K562 (cell line): ENCODE results near the gene SYN1. TPM values are rescaled to one million over a fixed set of nuclear protein-coding genes. Genes with fewer than 3 reads are reported as not detected.
A peak's percentile ranks its signal among the peaks of the same experiment; 100 is the strongest.

ENCODE experiments used
- AFF1 ChIP-seq, 2 experiments: fragments of 450-650 bp; IDR thresholded peaks; 2 replicates each; pipeline ENCODE4 v1.6.1; 2018; ENCODE audit warnings: mild to moderate bottlenecking in 2 of 2, low read depth in 1 of 2; ENCODE audit not compliant: partially characterized antibody in 2 of 2
- ATF7 ChIP-seq: fragments of 450-650 bp; IDR thresholded peaks from 2 replicates; pipeline ENCODE4 v1.7.1; 2014; ENCODE audit warnings: mild to moderate bottlenecking, moderate library complexity
- CHD1 ChIP-seq: fragments of 200-600 bp; sonication (generic); IDR thresholded peaks from one replicate; pipeline ENCODE4 v1.6.1; 2012; ENCODE audit warnings: mild to moderate bottlenecking, moderate library complexity, low read length, inconsistent platforms
- CHD2 ChIP-seq: IDR thresholded peaks from 2 replicates; pipeline ENCODE4 v1.6.1; 2011; ENCODE audit warnings: low read depth, low read length
- E2F3 ChIP-seq: fragments of 250-450 bp; sonication (Bioruptor Pico); IDR thresholded peaks from 2 replicates; pipeline ENCODE4 v1.4.0; 2020; ENCODE audit warnings: mild to moderate bottlenecking
- ELF1 ChIP-seq: fragments of 200-800 bp; sonication (Bioruptor generic); IDR thresholded peaks from 2 replicates; pipeline ENCODE4 v1.6.1; 2016; ENCODE audit warnings: missing genetic modification characterization, missing compliant biosample characterization
- FOSL1 ChIP-seq: fragments of 200-800 bp; sonication (Bioruptor generic); conservative IDR thresholded peaks from 2 replicates; pipeline ENCODE4 v1.6.1; 2016; ENCODE audit warnings: missing genetic modification characterization, missing compliant biosample characterization
- FOXK2 ChIP-seq, 2 experiments: fragments of 450-650 bp; IDR thresholded peaks in 1 of 2; conservative IDR thresholded peaks in 1 of 2; 2 replicates each; pipeline ENCODE4 v1.6.1; 2016; ENCODE audit warnings: low read depth in 2 of 2, mild to moderate bottlenecking in 1 of 2
- HDAC6 ChIP-seq: IDR thresholded peaks from 2 replicates; pipeline ENCODE4 v1.6.1; 2012; ENCODE audit warnings: low read depth, mild to moderate bottlenecking, control low read depth, inconsistent platforms, low read length, moderate library complexity
- HDGF ChIP-seq: fragments of 450-650 bp; IDR thresholded peaks from 2 replicates; pipeline ENCODE4 v1.6.1; 2016
- MBD2 ChIP-seq: sonication (generic); IDR thresholded peaks from 2 replicates; pipeline ENCODE4 v1.6.1; 2016; ENCODE audit warnings: low read depth, borderline replicate concordance
- POLR2B ChIP-seq: fragments of 450-650 bp; IDR thresholded peaks from 2 replicates; pipeline ENCODE4 v1.6.1; 2018; ENCODE audit warnings: low read depth; ENCODE audit not compliant: partially characterized antibody
- RBBP5 ChIP-seq: fragments of 200-600 bp; sonication (generic); IDR thresholded peaks from 2 replicates; pipeline ENCODE4 v1.6.1; 2012; ENCODE audit warnings: borderline replicate concordance, mild to moderate bottlenecking, low read length, control low read depth, inconsistent platforms; ENCODE audit not compliant: insufficient read depth, poor library complexity, severe bottlenecking
- RHOXF2B ChIP-seq: fragments of 250-450 bp; sonication (Bioruptor Pico); conservative IDR thresholded peaks from 2 replicates; pipeline ENCODE4 v1.5.1; 2021
- TOE1 ChIP-seq, 2 experiments: fragments of 450-650 bp in 1 of 2; sonication (generic) in 1 of 2; formaldehyde crosslinking in 1 of 2; IDR thresholded peaks; 2 replicates each; pipeline versions ENCODE4 v1.7.1 to v1.8.0; 2016 to 2022; ENCODE audit warnings: borderline replicate concordance in 2 of 2, mild to moderate bottlenecking in 2 of 2, antibody characterized with exemption in 1 of 2, inconsistent platforms in 1 of 2, low read depth in 1 of 2, missing genetic modification reagents in 1 of 2, moderate library complexity in 1 of 2
- ZBTB7A ChIP-seq: IDR thresholded peaks from 2 replicates; pipeline ENCODE4 v1.6.1; 2011; ENCODE audit warnings: low read depth, mild to moderate bottlenecking, low read length, moderate library complexity, borderline replicate concordance; ENCODE audit not compliant: control insufficient read depth
- ZFP36 ChIP-seq: fragments of 150-350 bp; IDR thresholded peaks from 2 replicates; pipeline ENCODE4 v1.6.1; 2018; ENCODE audit warnings: low read length, low read depth; ENCODE audit not compliant: partially characterized antibody
- ZNF75A ChIP-seq: fragments of 450-650 bp; formaldehyde crosslinking; IDR thresholded peaks from 2 replicates; pipeline ENCODE4 v1.4.0; 2020; ENCODE audit warnings: mild to moderate bottlenecking
- ZNF76 ChIP-seq: fragments of 250-450 bp; sonication (Bioruptor Pico); IDR thresholded peaks from 2 replicates; pipeline ENCODE4 v1.4.0; 2020; ENCODE audit warnings: mild to moderate bottlenecking, moderate library complexity, borderline replicate concordance
- polyA plus RNA-seq, 8 experiments: library from polyadenylated mRNA; depleted of rRNA in 4 of 8; stranded (reverse) in 5 of 8; unstranded in 3 of 8; fragments of >200 nt; fragmentation: Nextera tagmentation in 2 of 8; fragmentation: Illumina TruSeq in 1 of 8; extraction: Ambion mirVana in 2 of 8; extraction: Trizol in 1 of 8; gene quantifications; 2 replicates each; pipeline versions ENCODE4 v1.2.1 to v1.2.3, GENCODE V29; 2011 to 2014; ENCODE audit warnings: inconsistent platforms in 1 of 8, missing spikeins in 1 of 8
- total RNA-seq, 7 experiments: library from RNA; depleted of rRNA in 6 of 7; stranded (reverse); fragments of >200 nt in 6 of 7; fragmentation: Illumina TruSeq in 2 of 7; extraction: Trizol in 2 of 7; gene quantifications; 2 replicates each; pipeline versions ENCODE4 v1.2.1 to v1.2.3, GENCODE V29; 2011 to 2021; ENCODE audit warnings: low replicate concordance in 1 of 7
- TF ChIP-seq, protein P1 (sequence below): sonication (generic); formaldehyde crosslinking; IDR thresholded peaks from 2 replicates; pipeline ENCODE4 v1.8.1; 2023; ENCODE audit warnings: mild to moderate bottlenecking, missing genetic modification reagents

The SYN1 gene
- total and polyA plus RNA-seq, 9 of the 15 experiments (the other 6 are each of a cell fraction or from before 2014, with no cell fraction given) = 0.01 to 0.28 (median 0.18) TPM; not detected in 2

- TF ChIP-seq AFF1 (IDR thresholded peaks at IDR 0.05; ENCODE audit: low read depth in 1 of 2, partially characterized antibody in 2 of 2) (peak in 1 of 2 experiments; percentile 70), CHD2 (peak; percentile 87), HDGF (no peak), ZNF76 (no peak), ATF7 (peak; percentile 94; the same call in 1 of the 2 replicates), RHOXF2B (CRISPR knock-in tag) (no peak), TOE1 (IDR thresholded peaks at IDR 0.05; ENCODE audit: borderline replicate concordance) (peak; percentile 78; the same call in 1 of the 2 replicates), TOE1 (CRISPR knock-in tag; IDR thresholded peaks at IDR 0.05; ENCODE audit: borderline replicate concordance, low read depth) (no peak), RBBP5 (peak; percentile 70), MBD2 (peak; percentile 45), FOXK2 (conservative IDR thresholded peaks at IDR 0.05 in 1 of 2, IDR thresholded peaks at IDR 0.05 in 1 of 2; ENCODE audit: low read depth in 2 of 2) (peak; percentile 82 to 89; a peak in 3 of 4 replicates), ZNF75A (no peak), ELF1 (tag) (peak; percentile 98), ZFP36 (no peak), ZBTB7A (peak; percentile 73), FOSL1 (tag) (0 out of 2 replicates have a peak, but pooled peaks have one; percentile 18), HDAC6 (no peak), CHD1 (peak; percentile 77), E2F3 (CRISPR knock-in tag) (no peak), POLR2B (peak; percentile 76)
- TF ChIP-seq, protein P1, sequence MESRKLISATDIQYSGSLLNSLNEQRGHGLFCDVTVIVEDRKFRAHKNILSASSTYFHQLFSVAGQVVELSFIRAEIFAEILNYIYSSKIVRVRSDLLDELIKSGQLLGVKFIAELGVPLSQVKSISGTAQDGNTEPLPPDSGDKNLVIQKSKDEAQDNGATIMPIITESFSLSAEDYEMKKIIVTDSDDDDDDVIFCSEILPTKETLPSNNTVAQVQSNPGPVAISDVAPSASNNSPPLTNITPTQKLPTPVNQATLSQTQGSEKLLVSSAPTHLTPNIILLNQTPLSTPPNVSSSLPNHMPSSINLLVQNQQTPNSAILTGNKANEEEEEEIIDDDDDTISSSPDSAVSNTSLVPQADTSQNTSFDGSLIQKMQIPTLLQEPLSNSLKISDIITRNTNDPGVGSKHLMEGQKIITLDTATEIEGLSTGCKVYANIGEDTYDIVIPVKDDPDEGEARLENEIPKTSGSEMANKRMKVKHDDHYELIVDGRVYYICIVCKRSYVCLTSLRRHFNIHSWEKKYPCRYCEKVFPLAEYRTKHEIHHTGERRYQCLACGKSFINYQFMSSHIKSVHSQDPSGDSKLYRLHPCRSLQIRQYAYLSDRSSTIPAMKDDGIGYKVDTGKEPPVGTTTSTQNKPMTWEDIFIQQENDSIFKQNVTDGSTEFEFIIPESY (CRISPR knock-in tag) = peak; percentile 54
Observed at GRCh38 chrX:47658684-47659420, 39.2 kb upstream of the SYN1 start, which contains the start of gene UXT (continued).
